Activated T-cell treated with anti-CD3 and anti-CD28 coated beads for 48 hours (primary cell): ENCODE measurements around the gene VANGL1.

Experiments used
- DNase-seq: peaks from one replicate; pipeline ENCODE4 v3.0.0-alpha.2; 2020; ENCODE audit warnings: low read depth

Gene VANGL1

DNA sequence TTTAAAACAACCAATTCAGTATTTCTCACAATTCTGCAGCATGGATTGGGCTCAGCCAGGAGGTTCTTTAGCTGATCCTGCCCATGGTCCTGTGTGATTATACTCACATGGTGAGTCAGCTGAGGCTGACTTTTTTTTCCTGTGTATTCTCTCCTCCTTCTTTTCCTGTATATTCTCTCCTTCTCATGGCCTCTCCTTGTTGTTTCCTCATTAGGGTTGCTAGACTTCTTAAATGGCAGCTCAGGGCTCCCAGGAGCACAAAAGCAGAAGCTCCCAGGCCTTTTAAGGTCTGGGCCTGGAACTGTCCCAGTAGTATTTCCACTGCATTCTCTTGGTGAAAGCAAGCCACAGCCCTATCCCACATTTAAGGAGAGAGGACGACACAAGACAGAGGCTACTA lies 26.8 kb downstream of the VANGL1 start:
- DNase-seq: no peak

DNA sequence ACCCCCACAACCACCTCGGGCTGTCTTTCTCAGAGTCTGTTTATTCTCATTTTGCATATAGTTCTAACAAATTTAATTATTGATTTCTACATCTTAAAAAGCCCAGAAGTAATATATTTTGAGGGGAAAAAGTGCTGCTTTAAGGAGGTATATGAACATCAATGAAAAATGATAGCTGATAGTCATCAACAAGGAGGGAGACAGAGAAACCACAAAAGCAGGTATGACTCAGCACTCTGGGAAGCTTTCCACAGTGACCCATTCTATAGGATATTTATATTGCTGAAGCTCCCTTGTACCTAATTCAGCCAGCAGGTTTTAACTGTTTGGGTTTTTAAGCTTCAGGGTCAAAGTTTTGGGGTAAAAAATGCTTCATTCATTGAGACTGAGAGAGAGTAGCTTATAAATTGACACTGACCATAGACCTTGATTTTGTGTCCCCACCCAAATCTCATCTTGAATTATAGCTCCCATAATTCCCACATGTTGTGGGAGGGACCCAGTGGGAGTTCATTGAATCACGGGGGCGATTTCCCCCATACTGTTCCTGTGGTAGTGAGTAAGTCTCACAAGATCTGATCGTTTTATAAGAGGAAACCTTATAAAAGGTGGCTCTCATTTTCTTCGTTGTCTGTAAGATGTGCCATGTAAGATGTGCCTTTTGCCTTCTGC lies 27.4 kb downstream of the VANGL1 start:
- no peak for DNase-seq

DNA sequence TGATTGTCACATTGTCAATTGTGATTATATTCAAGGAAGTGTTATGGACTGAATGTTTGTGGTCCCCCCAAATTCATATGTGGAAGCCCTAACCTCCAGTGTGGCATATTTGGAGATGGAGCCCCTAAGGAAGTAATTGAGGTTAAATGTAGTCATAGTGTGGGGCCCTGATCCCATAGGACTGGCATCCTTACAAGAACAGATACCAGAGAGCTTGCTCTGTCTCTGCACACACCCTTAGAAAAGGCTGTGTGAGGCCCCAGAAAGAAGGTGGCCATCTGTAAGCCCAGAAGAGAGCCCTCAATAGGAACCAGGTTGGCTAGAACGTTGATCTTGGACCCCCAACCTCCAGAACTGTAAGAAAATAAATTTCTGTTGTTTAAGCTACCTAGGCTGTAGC lies 28.1 kb downstream of the VANGL1 start:
- DNase-seq: no peak

DNA sequence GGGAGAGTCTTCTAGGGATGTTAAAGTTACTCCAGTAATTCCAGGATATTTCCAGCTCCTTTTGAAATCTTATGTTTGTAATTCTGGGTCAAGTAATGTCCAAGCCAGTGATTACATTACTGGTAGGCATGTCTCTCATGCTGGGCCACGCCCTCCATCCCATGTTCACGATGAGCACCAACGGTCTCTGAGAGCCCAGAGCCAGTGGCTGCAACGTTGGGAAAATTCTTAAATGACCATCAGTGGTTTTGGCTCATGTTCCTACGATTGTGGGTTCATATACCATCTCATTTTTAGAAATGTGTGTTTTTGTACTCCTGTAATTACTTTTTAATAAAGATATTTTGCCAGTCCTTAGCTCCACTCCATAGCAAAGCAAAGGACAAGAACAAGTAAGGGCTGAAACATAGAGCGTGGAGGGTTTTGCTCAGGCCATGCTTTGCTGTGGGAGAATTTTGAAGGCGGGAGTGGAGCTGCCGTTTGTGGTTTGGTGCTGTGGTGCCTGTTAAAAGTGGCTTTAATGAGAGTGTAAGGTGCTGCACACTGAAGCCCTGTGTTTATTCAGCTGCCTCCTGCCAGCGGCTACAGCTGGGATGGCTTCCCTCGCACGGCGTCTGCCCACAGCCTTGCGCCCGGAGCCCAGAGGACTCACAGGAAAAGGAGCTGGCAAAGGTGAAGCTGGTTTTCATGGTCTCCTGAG lies 28.9 kb downstream of the VANGL1 start:
- DNase-seq: no peak

DNA sequence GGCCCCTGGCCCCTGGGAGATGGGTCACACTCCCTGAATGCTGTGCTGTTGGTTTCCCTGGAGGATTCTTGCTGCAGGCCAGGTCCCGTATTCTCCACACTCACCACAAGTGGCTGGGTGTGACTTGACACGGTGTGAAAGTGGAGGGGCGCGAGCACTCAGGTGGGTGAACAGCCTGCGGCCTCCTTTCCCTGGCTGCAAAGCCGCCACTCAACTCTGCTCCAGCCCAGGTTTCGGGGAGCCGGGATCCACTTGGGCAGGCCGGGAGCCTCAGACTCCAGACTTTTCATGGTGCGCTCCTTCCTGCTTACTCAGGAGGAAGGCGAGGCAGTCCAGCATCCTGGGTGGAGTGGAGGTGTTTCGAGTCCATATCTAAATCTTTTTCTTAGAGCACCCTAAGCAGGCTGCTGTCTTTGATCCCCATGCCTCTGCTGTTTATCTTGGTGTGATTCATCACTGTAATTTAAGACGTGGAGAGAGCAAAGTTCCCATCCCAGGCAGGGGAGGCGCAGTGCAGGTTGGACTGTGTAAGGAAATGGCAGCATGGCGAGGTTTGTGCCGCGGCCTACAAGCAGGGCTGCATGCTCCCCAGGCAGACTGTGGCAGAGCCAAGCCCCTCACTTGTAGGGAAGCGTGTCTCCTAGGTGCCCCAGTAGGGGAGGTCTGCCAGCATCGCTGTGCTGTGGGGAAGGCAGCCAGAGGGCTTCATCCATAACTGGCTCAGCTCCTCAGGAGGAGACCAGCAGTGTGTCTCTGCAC lies 29.6 kb downstream of the VANGL1 start:
- DNase-seq: no peak

DNA sequence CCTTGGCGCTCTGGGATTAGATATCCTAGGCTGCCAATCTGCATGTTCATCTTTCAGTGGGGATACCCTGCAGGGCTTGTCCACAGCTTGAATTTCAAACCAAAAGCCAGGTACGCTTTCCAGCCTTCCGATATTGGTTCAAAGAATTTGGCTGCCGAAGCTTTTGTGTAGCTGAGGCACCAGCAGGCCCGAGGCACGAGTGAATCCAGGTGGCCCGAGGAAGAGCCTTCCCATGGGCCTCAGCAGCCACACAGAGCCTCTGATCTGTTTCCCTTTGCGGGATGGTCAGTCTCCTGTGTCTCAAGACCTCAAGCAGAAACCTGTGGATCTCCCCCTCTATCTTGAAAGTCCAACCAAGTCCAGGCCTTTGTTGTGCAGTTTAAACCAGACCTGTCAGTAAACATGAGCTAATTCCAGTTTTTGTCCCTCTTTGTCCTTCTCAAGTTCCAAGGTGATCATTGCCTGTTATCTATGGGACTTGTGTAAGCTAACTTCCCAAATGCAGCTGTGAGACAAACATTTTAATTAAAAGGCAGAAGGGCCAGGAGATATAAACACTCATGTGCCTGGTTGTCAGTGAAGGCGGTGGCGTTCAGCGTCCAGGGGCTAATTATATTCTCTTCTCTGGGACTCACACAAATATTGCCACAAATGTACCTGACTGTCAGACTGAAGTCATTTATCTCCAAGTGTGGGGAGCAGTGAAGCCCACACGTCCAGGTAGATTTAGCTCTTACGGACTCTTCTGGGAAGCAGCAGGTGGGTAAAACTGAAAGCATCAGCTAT lies 30.6 kb downstream of the VANGL1 start:
- DNase-seq: no peak

DNA sequence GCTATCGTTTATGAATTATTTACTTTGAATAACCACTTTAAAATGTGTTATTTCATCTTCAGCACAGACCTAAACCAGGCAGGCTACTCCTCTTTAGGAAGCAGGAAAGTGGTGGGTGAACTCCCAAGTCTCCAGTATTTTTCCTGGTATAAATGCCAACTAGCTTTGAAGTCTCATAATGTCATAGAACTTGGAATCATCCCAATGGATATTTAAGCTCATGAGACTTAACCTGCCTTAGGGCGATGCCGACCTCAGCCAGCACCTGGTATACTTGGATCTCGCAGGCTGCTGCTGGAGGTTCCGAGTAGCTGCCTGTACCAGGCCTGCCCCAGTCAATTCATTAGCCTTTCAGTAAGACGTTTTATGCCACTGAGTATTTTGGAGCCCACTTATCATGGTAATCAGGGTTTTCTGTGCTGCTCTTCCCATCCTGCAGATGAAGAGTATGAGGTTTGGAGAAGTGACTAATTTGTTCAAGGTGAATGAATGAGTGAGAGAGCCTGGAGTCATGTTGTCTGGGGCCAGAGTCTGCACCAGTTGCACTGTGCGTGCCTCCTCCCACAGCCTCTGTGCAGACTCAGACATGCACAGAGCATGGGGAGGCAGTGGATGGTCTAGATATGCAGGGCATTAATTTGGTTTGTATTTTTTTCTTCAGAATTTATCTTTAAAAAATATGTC lies 34.9 kb downstream of the VANGL1 start:
- no peak for DNase-seq

DNA sequence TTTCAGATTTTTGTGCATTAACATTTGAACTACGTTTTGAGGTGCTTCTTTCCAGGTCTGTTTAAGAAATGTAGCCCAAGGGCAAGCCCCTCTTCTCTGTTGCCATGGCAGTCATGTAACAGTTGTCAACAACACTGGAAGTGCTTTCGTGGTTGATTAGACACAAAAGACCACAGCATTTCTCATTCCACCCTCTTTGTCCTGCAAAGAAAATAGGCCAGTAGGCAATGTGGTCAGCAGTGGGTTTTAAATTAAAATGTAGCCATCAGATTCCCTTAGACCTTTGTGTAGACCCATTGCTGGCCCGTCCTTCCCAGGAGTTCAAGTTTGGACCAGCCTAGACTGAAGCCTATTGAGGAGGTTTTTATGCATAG lies 35.4 kb downstream of the VANGL1 start:
- no peak for DNase-seq

DNA sequence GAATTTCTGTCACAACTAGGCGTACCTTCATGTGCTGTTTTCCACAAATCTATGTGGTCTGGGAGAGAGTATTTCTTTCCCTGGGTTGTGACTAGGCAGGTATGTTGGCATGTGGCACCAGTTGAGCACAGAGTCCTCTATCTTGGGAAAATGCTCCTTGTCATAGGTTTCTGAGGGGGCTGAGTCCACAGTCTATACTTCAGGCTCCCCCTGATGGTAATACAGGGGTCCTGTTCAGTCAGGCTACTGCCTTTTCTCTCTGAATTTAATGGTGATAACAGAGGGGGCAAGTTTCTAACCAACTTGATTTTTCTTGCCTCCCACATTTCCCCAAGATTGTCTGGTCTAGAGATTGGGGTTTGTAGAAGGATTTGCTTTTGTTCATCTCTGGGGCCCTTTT lies 35.8 kb downstream of the VANGL1 start:
- no peak for DNase-seq

DNA sequence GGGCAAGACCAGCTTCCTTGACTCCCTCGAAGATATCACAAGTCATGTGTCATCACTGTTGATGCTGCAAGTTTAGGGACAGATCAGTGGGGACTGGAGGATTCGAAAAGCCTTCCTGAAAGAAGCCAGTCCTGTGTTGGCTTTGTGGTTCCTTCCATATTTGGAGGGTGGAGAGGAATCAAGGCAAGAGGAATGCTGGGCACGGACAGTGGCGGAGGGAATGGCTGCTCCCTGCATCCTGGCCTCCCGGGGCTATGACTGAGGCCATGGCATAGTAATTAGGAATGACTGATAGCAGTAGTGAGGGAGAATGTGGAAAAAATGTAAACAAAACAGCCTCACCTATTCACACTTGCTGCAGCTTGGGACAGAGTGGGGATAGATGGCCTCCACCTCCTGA lies 36.4 kb downstream of the VANGL1 start:
- no peak for DNase-seq

DNA sequence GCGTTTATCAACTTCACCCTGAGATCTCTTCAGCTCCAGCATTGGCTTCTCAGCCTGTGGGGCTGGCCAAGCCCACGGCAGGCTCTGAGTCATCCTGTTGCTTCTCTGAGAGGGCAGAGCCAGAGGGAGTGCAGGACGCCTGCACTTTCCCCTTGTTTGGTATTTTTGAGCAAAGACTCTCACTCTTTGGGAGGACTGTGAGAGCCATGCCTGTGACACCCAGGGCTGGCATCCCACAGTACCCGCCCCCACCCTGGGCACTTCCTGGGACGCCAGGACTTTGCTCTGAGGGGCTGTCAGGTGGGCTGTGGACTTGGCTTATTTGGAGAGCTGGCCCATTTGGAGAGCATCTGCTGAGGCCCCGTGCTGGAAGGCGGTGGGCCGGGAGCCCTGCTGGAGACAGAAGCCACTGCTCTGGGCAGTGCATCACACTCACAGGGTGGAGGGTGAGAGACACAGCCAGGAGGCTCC lies 37.4 kb downstream of the VANGL1 start:
- DNase-seq: no peak

DNA sequence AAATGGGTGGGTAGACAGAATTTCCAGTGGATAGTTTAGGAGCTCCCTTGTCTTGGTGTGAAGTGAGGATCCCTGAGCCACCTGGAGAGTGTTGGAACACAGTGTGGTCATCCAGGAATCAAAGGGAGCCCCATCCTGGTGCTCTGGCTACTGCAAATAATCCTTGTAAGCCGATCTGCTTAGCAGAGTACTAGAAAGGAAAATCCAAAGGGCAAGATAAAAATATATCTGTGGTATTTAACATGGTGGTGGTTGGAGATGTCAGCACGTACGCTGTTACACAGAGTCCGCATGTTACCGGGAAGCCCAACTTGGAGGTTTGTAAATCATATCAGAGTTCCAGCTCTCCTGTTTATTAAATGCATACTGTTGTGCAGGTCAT lies 39.0 kb downstream of the VANGL1 start:
- DNase-seq: no peak

DNA sequence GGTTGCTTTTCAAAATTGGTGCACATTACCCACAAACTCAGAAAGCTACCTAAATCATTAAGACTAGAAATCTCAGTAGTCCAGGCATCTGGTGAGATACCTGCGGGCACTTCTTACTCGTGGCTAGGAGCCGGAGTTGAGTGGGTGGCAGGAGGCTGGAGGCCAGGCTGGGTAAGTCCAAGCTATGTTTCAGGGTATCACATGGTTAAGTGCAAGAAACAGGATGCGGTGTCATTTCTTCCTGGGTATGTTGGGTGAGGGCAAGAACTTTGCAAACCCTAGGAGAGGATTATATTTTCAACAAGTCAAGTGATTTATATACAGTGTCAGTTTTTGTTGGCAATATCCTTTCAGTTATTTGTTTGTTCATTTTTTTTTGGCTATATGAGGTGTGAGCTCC lies 41.0 kb downstream of the VANGL1 start:
- DNase-seq: no peak

DNA sequence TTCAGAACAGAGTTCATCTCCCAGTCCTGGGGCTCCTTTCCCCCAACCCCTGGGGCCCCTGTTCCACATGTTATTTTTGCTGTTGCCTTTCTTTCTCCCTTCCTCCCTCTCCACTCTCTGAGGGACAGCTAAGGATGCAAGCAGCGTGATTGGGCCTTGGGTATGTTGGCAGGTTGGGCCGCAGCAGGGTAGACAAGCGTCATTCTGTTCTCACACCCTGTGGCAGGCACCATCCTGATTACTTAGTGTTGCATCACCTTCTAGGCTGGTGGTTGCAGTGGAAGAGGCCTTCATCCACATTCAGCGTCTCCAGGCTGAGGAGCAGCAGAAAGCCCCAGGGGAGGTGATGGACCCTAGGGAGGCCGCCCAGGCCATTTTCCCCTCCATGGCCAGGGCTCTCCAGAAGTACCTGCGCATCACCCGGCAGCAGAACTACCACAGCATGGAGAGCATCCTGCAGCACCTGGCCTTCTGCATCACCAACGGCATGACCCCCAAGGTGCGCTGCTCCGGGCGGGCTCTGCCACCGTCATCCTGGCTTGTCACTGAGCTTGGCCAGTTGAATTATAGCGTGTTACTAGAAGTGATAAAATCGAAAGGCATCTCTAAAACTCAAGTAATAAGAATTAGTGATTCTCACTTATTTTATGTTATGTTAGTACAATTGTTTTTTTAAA lies 43.4 kb downstream of the VANGL1 start:
- no peak for DNase-seq

DNA sequence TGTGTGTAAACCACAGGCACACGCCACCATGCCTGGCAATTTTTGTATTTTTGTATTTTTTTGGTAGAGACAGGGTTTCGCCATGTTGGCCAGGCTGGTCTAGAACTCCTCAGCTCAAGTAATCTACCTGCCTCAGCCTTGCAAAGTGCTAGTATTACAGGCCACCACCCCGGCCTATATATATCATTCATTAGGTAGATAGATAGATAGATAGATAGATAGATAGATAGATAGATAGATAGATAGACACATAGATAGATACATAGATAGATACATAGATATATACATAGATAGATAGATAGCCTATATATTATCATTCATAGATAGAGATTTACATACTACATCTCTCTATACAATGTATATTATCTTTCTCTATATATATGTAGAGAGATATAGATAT lies 46.0 kb downstream of the VANGL1 start:
- no peak for DNase-seq

DNA sequence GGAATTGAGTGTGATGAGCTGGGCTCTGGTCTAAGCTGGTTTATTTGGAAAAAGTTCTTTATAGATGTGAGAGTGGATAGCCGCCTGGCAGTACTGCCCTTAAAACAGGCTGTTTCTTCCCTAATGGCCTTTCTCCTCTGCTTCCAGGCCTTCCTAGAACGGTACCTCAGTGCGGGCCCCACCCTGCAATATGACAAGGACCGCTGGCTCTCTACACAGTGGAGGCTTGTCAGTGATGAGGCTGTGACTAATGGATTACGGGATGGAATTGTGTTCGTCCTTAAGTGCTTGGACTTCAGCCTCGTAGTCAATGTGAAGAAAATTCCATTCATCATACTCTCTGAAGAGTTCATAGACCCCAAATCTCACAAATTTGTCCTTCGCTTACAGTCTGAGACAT lies 49.2 kb downstream of the VANGL1 start:
- no peak for DNase-seq

DNA sequence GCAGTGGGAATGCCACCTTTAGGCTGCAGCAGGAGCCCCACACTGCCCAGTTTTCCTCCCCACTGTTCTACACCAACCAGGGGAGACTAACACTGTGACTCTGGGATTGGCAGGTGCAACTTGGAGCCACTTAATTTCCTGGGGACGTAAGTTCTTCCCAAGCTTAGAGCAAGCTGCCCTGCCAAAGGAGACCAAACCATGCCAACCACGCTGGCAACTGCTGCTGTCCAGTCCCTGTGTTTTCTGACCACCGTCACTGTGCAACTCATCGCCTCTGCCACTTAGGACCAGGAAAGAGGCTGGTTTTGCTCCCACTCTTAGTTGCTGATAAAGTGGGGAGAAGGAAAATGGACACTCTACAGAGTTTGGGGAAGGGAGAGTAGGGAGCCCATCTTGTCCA lies 50.5 kb downstream of the VANGL1 start:
- DNase-seq: no peak

DNA sequence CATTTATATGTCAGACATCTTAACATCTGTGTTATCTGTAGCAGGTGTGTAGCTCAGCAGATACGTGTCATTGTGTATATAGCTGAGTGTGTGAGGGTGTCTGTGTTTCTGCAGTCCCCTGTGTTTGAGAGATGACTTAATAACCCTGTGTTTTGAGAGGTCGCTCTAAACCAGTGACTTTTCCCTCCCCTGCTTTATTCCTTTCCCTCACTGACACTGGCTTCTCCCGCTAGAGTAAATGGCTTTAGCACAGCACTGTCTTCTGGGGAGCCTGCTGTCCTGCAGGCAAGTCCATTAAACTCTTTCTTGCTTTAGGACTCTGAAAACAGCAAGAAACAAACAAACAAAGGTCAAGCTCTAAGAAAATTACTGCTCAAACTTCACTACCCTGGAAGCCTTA lies 53.0 kb downstream of the VANGL1 start:
- no peak for DNase-seq

DNA sequence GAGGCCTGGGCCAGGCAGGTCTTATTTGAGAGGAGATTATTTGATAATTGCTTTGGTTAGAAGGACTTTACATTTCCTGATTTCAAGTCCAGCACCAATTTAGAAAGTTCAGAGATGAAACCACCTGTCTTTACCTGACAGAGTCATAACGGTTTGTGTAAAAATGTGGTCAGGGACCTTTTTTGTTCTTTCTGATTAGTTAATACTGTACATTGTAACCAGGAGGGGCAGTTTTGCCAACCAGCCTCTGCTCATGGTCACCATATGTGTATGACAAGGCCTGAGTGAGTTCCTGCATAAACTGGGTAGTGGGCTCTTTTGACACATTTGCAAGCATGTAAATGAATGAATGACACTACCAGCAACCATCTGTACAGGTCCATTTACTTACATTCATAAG lies 55.8 kb downstream of the VANGL1 start:
- DNase-seq: no peak

DNA sequence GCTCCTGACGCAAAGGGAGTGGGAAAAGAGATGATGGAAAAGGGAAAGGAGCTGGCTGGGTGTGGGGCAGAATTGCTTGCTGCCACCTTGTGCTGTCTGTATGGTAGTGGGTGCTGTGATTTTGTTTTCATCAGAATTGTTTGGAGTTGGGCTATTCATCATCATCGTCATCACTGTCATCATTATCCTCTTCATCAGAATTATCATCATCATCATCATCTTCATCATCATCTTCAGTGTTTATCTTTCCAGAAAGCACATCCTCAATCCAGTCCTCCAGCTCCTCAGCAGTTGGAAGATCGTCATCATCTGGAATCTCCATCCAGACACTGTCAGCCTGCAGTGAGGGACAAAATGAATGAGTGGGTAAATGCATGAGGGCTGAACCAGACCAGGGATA lies 59.3 kb downstream of the VANGL1 start:
- DNase-seq: no peak

DNA sequence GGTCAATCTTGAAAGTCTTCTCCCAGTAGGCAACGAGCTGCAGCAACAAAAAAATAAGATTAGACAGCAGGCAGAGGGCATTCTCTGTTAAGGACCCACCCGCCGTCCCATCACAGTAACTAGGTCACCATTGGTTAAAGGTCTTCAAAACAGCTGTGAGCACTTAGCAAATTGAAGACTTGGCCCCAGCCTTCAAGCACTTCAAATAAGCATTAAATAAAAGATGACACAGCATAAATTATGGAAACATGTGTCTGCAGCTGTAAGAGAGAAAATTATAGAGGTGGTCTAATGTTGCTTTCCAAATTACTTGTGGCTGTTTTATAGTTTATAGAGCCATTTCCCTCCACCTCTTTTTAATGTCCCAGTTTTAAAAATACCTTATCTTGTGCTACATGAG lies 61.2 kb downstream of the VANGL1 start:
- DNase-seq: no peak
